CD4-positive, alpha-beta T cell treated with Interleukin-12 subunit alpha and Interleukin-12 subunit beta, for 1 hour (primary cell): ENCODE measurements around the gene RAD50.
A peak's percentile ranks its signal among the peaks of the same experiment; 100 is the strongest.

Source experiments
- DNase-seq: peaks from one replicate; pipeline ENCODE4 v3.0.0-alpha.2; 2020

RAD50 gene

GRCh38 chr5:132662004-132662401 is 105.2 kb downstream of the RAD50 start:
- DNase-seq = no peak

- peak; percentile 41 for DNase-seq
These were observed 106.4 kb downstream of the RAD50 start for GRCh38 chr5:132662925-132663770.

- peak; percentile 42 for DNase-seq
These were observed 107.3 kb downstream of the RAD50 start for GRCh38 chr5:132663771-132664695.

GRCh38 chr5:132664696-132665209 is 108.0 kb downstream of the RAD50 start:
- DNase-seq = no peak

GRCh38 chr5:132665574-132666080 is 108.8 kb downstream of the RAD50 start:
- no peak for DNase-seq

GRCh38 chr5:132666310-132667123 is 109.7 kb downstream of the RAD50 start:
- DNase-seq = no peak

- DNase-seq = no peak
These were observed 110.5 kb downstream of the RAD50 start for GRCh38 chr5:132667309-132667708.

GRCh38 chr5:132667761-132668705 is 111.3 kb downstream of the RAD50 start:
- DNase-seq = no peak

GRCh38 chr5:132668706-132669454 is 112.1 kb downstream of the RAD50 start:
- no peak for DNase-seq

- no peak for DNase-seq
These were observed 112.7 kb downstream of the RAD50 start for GRCh38 chr5:132669455-132669820.

GRCh38 chr5:132669966-132670882 is 113.4 kb downstream of the RAD50 start:
- no peak for DNase-seq

- DNase-seq = no peak
These were observed 114.2 kb downstream of the RAD50 start for GRCh38 chr5:132671000-132671399.

- no peak for DNase-seq
These were observed 116.7 kb downstream of the RAD50 start for GRCh38 chr5:132673488-132673887.

- no peak for DNase-seq
These were observed 117.3 kb downstream of the RAD50 start, which contains the start of gene IL4 for GRCh38 chr5:132673939-132674630. TSS of gene IL4 (plus strand) at chr5:132673989. CDS start at chr5:132674051, 62 bp downstream.

- no peak for DNase-seq
These were observed 118.1 kb downstream of the RAD50 start for GRCh38 chr5:132674671-132675506.

GRCh38 chr5:132675936-132676689 is 119.3 kb downstream of the RAD50 start:
- DNase-seq = no peak

GRCh38 chr5:132677191-132677590 is 120.4 kb downstream of the RAD50 start:
- no peak for DNase-seq
